Measurements from ENCODE around the gene PCDHGC5.

PCDHGC5 gene

GRCh38 chr5:141506381-141507155 is 17.7 kb downstream of the PCDHGC5 start:
- DNase-seq (ENCODE audit: low spot score), result no peak
- no peak for TF ChIP-seq CTCF (IDR thresholded peaks at IDR 0.05; ENCODE audit: borderline replicate concordance, control extremely low read depth, extremely low read depth, insufficient read depth, missing control alignments)
- in situ Hi-C loops (cut with MboI; ENCODE audit: low sequenced_read_pairs, unreplicated experiment), result no loop called here

GRCh38 chr5:141507387-141508091 is 18.7 kb downstream of the PCDHGC5 start:
- in situ Hi-C loops (cut with MboI; ENCODE audit: low sequenced_read_pairs, unreplicated experiment), result no loop called here
- DNase-seq (ENCODE audit: low spot score), result no peak

GRCh38 chr5:141508440-141508797 is 19.5 kb downstream of the PCDHGC5 start:
- TF ChIP-seq CTCF (IDR thresholded peaks at IDR 0.05; ENCODE audit: borderline replicate concordance, control extremely low read depth, extremely low read depth, insufficient read depth, missing control alignments), result no peak
- in situ Hi-C loops (cut with MboI; ENCODE audit: low sequenced_read_pairs, unreplicated experiment), result no loop called here
- DNase-seq (ENCODE audit: low spot score), result no peak

More at GRCh38 chr5:141507387-141508091, 18.7 kb downstream of the PCDHGC5 start:
- TF ChIP-seq CTCF (IDR thresholded peaks at IDR 0.05; ENCODE audit: borderline replicate concordance, control extremely low read depth, extremely low read depth, insufficient read depth, missing control alignments), result no peak

GRCh38 chr5:141508798-141509611 is 20.1 kb downstream of the PCDHGC5 start:
- no peak for TF ChIP-seq CTCF (IDR thresholded peaks at IDR 0.05; ENCODE audit: borderline replicate concordance, control extremely low read depth, extremely low read depth, insufficient read depth, missing control alignments)
- in situ Hi-C loops (cut with MboI; ENCODE audit: low sequenced_read_pairs, unreplicated experiment), result no loop called here
- no peak for DNase-seq (ENCODE audit: low spot score)

GRCh38 chr5:141510160-141510559 is 21.3 kb downstream of the PCDHGC5 start:
- in situ Hi-C loops (cut with MboI; ENCODE audit: low sequenced_read_pairs, unreplicated experiment), result no loop called here
- no peak for TF ChIP-seq CTCF (IDR thresholded peaks at IDR 0.05; ENCODE audit: borderline replicate concordance, control extremely low read depth, extremely low read depth, insufficient read depth, missing control alignments)
- no peak for DNase-seq (ENCODE audit: low spot score)

GRCh38 chr5:141510850-141511601 is 22.1 kb downstream of the PCDHGC5 start:
- no peak for DNase-seq (ENCODE audit: low spot score)
- TF ChIP-seq CTCF (IDR thresholded peaks at IDR 0.05; ENCODE audit: borderline replicate concordance, control extremely low read depth, extremely low read depth, insufficient read depth, missing control alignments), result no peak
- in situ Hi-C loops (cut with MboI; ENCODE audit: low sequenced_read_pairs, unreplicated experiment), result no loop called here
